Gastroesophageal sphincter (tissue), 4 donors: Measurements from ENCODE around the gene NOL9. TPM values are rescaled to one million over a fixed set of nuclear protein-coding genes. Genes with fewer than 3 reads are reported as not detected.

Experiments
- ATAC-seq: fragments of 150-250 bp; one replicate; pipeline ENCODE4 v1.9.1; 2016; ENCODE audit warnings: mild to moderate bottlenecking, moderate library complexity
- H3K27ac ChIP-seq, 4 donors: fragments of 200-600 bp; sonication (generic) in 3 of 4; 1 replicate in 3 of 4; 2 replicates in 1 of 4; pipeline ENCODE4 v1.5.1; 2016 to 2019
- H3K27me3 ChIP-seq: fragments of 200-600 bp; sonication (generic); one replicate; pipeline ENCODE4 v1.5.1; 2019
- H3K36me3 ChIP-seq, 2 donors: fragments of 200-600 bp; sonication (generic); one replicate each; pipeline ENCODE4 v1.5.1; 2019; ENCODE audit warnings: control low read depth in 1 of 2
- H3K4me1 ChIP-seq, 3 donors: fragments of 200-600 bp; sonication (generic); 1 replicate in 2 of 3; 2 replicates in 1 of 3; pipeline ENCODE4 v1.5.1; 2016 to 2019; ENCODE audit warnings: control low read depth in 2 of 3
- H3K4me3 ChIP-seq, 2 donors: fragments of 200-600 bp; sonication (generic); one replicate each; pipeline ENCODE4 v1.5.1; 2019; ENCODE audit warnings: mild to moderate bottlenecking in 1 of 2, moderate library complexity in 1 of 2
- H3K9me3 ChIP-seq, 3 donors: fragments of 200-600 bp; sonication (generic); one replicate each; pipeline ENCODE4 v1.5.1; 2017 to 2019; ENCODE audit warnings: control low read depth in 2 of 3
- CTCF ChIP-seq, 4 experiments: fragments of 200-600 bp in 2 of 4; fragments of 450-650 bp in 2 of 4; sonication (generic) in 1 of 4; IDR thresholded peaks; one replicate each; pipeline ENCODE4 v1.5.1; 2017 to 2019; ENCODE audit warnings: antibody characterized with exemption in 4 of 4, mild to moderate bottlenecking in 2 of 4, moderate library complexity in 2 of 4
- EP300 ChIP-seq: sonication (generic); formaldehyde crosslinking; IDR thresholded peaks from one replicate; pipeline ENCODE4 v1.6.1; 2017; ENCODE audit warnings: antibody characterized with exemption, mild to moderate bottlenecking
- POLR2A ChIP-seq, 2 donors: fragments of 450-650 bp; IDR thresholded peaks; one replicate each; pipeline ENCODE4 v1.6.1; 2017; ENCODE audit warnings: antibody characterized with exemption in 2 of 2, mild to moderate bottlenecking in 2 of 2, moderate library complexity in 1 of 2
- POLR2AphosphoS5 ChIP-seq: sonication (generic); formaldehyde crosslinking; IDR thresholded peaks from one replicate; pipeline ENCODE4 v1.6.1; 2017; ENCODE audit warnings: antibody characterized with exemption
- WGBS, 2 donors: methylation state at CpG; one replicate each; pipeline ENCODE4 v1.1.5; 2018; ENCODE audit warnings: low coverage in 1 of 2; 5-methylcytosine and 5-hydroxymethylcytosine counted together
- total RNA-seq, 4 donors: library from RNA; depleted of rRNA; stranded (reverse); fragments of >200 nt; gene quantifications; one replicate each; pipeline ENCODE4 v1.1.0, GENCODE V29; 2016

The NOL9 gene
- total RNA-seq, 4 donors from 2014 or later: 21.2 to 32.2 (median 25.7) TPM

- peaks cover 38% of the 10 kb centered on the region for H3K27me3 ChIP-seq
- H3K4me1 ChIP-seq: peaks cover 0 to 16% (median 3%) of the 10 kb centered on the region in 3 donors
- H3K36me3 ChIP-seq: no peaks in the 10 kb centered on the region
- no peak for ATAC-seq
- no peak for TF ChIP-seq CTCF (IDR thresholded peaks at IDR 0.05)
- TF ChIP-seq EP300: no peak
- TF ChIP-seq POLR2A (IDR thresholded peaks at IDR 0.05): no peak
- no peak for TF ChIP-seq POLR2AphosphoS5
- H3K9me3 ChIP-seq: no peaks in the 10 kb centered on the region
- no peak overlapping the region for H3K27ac ChIP-seq
- 75% methylated on average over 14 of the region's 31 CpGs; no CpG with 5 or more reads in 1 of the 2 donors for WGBS, 2 donors
- H3K4me3 ChIP-seq: no peak overlapping the region
Observed at GRCh38 chr1:6506210-6507036, 47.9 kb downstream of the NOL9 start.

GRCh38 chr1:6505367-6506209 lies 48.7 kb downstream of the NOL9 start:
- no peak for ATAC-seq
- H3K9me3 ChIP-seq: no peaks in the 10 kb centered on the region
- no peak overlapping the region for H3K4me3 ChIP-seq
- H3K36me3 ChIP-seq: no peaks in the 10 kb centered on the region
- H3K27ac ChIP-seq: no peak overlapping the region
- H3K27me3 ChIP-seq: peaks cover 38% of the 10 kb centered on the region
- H3K4me1 ChIP-seq: peaks cover 0 to 20% (median 3%) of the 10 kb centered on the region in 3 donors
- WGBS, 2 donors: 84 to 92% methylated on average over 4 to 11 of the region's 31 CpGs
- no peak for TF ChIP-seq POLR2AphosphoS5
- TF ChIP-seq POLR2A (IDR thresholded peaks at IDR 0.05): no peak
- TF ChIP-seq CTCF (IDR thresholded peaks at IDR 0.05): no peak
- no peak for TF ChIP-seq EP300

GRCh38 chr1:6504887-6505286 lies 49.4 kb downstream of the NOL9 start:
- Histone ChIP-seq H3K9me3 (no peaks in the 10 kb centered on the region), H3K27ac (no peak overlapping the region), H3K4me1 (peaks cover 0 to 20% (median 3%) of the 10 kb centered on the region in 3 donors), H3K27me3 (peaks cover 38% of the 10 kb centered on the region), H3K4me3 (no peak overlapping the region), H3K36me3 (no peaks in the 10 kb centered on the region)
- ATAC-seq: no peak
- 91% methylated on average over 7 of the region's 15 CpGs; no CpG with 5 or more reads in 1 of the 2 donors for WGBS, 2 donors
- TF ChIP-seq POLR2A (IDR thresholded peaks at IDR 0.05) (no peak), EP300 (no peak), POLR2AphosphoS5 (no peak), CTCF (IDR thresholded peaks at IDR 0.05) (no peak)

- Histone ChIP-seq H3K27ac (no peak overlapping the region), H3K4me1 (peaks cover 0 to 22% (median 3%) of the 10 kb centered on the region in 3 donors), H3K9me3 (no peaks in the 10 kb centered on the region), H3K36me3 (no peaks in the 10 kb centered on the region), H3K4me3 (no peak overlapping the region), H3K27me3 (peaks cover 37% of the 10 kb centered on the region)
- 95% methylated on average over 3 of the region's 20 CpGs; no CpG with 5 or more reads in 1 of the 2 donors for WGBS, 2 donors
- no peak for ATAC-seq
- no peak for TF ChIP-seq POLR2AphosphoS5
- TF ChIP-seq POLR2A (IDR thresholded peaks at IDR 0.05): no peak
- no peak for TF ChIP-seq CTCF (IDR thresholded peaks at IDR 0.05)
- no peak for TF ChIP-seq EP300
Observed at GRCh38 chr1:6503884-6504602, 50.3 kb downstream of the NOL9 start.
